Neural cell (in vitro differentiated cells): Measurements from ENCODE around the gene ARHGEF39. TPM values are rescaled to one million over a fixed set of nuclear protein-coding genes. Genes with fewer than 3 reads are reported as not detected.
A peak's percentile ranks its signal among the peaks of the same experiment; 100 is the strongest.

Experiments used
- H2AFZ ChIP-seq: fragments of 200-600, 300-800 bp; sonication (generic), shearing (Covaris generic); 2 replicates; pipeline ENCODE4 v1.6.0; 2014; ENCODE audit warnings: low read depth, mild to moderate bottlenecking, antibody characterized with exemption, low read length, moderate library complexity
- H3F3A ChIP-seq: fragments of 200-600 bp; shearing (Covaris generic); 2 replicates; pipeline ENCODE4 v1.6.1; 2016; ENCODE audit warnings: mild to moderate bottlenecking, moderate library complexity, mixed read lengths, antibody characterized with exemption, low read length; ENCODE audit not compliant: insufficient read depth, poor library complexity, severe bottlenecking
- H3K27ac ChIP-seq: fragments of 200-600, 300-800 bp; sonication (generic), shearing (Covaris generic); 2 replicates; pipeline ENCODE4 v1.5.1; 2014; ENCODE audit warnings: mild to moderate bottlenecking, low read length, moderate library complexity
- H3K27me3 ChIP-seq: fragments of 300-800, 200-600 bp; sonication (generic), shearing (Covaris generic); 2 replicates; pipeline ENCODE4 v1.6.0; 2014; ENCODE audit warnings: mild to moderate bottlenecking, low read depth, low read length, moderate library complexity; ENCODE audit not compliant: insufficient read depth
- H3K36me3 ChIP-seq: fragments of 300-800, 200-600 bp; sonication (generic), shearing (Covaris generic); 2 replicates; pipeline ENCODE4 v1.5.1; 2014; ENCODE audit warnings: mild to moderate bottlenecking, antibody characterized with exemption, low read length, moderate library complexity; ENCODE audit not compliant: insufficient read depth
- H3K4me2 ChIP-seq: fragments of 300-800, 200-600 bp; sonication (generic), shearing (Covaris generic); 2 replicates; pipeline ENCODE4 v1.6.0; 2014; ENCODE audit warnings: mild to moderate bottlenecking, low read length
- H3K4me3 ChIP-seq: fragments of 300-800, 200-600 bp; sonication (generic), shearing (Covaris generic); 2 replicates; pipeline ENCODE4 v1.5.1; 2014; ENCODE audit warnings: mild to moderate bottlenecking, low read length, moderate library complexity
- H3K79me2 ChIP-seq: fragments of 200-600 bp; shearing (Covaris generic); replicated peaks from 2 replicates; pipeline ENCODE4 v1.6.0; 2014; ENCODE audit warnings: mild to moderate bottlenecking, low read length, moderate library complexity; ENCODE audit not compliant: insufficient read depth
- H3K9ac ChIP-seq: fragments of 300-800, 200-600 bp; sonication (generic), shearing (Covaris generic); 2 replicates; pipeline ENCODE4 v1.6.1; 2016; ENCODE audit warnings: mild to moderate bottlenecking, low read length, mixed read lengths
- H3K9me2 ChIP-seq: fragments of 200-600 bp; shearing (Covaris generic); 2 replicates; pipeline ENCODE4 v1.6.1; 2016; ENCODE audit warnings: mild to moderate bottlenecking, low read length, mixed read lengths; ENCODE audit not compliant: insufficient read depth
- H3K9me3 ChIP-seq: fragments of 200-600, 300-800 bp; sonication (generic), shearing (Covaris generic); 2 replicates; pipeline ENCODE4 v1.6.1; 2016; ENCODE audit warnings: mild to moderate bottlenecking, mixed run types, low read length, moderate library complexity, mixed read lengths
- H4K20me1 ChIP-seq: fragments of 200-600 bp; shearing (Covaris generic); 2 replicates; pipeline ENCODE4 v1.6.1; 2016; ENCODE audit warnings: mild to moderate bottlenecking, mixed run types; ENCODE audit not compliant: insufficient read depth
- EP300 ChIP-seq: fragments of 450-650 bp; conservative IDR thresholded peaks from 2 replicates; pipeline ENCODE4 v1.6.1; 2014; ENCODE audit warnings: antibody characterized with exemption, mild to moderate bottlenecking, moderate library complexity; ENCODE audit not compliant: poor library complexity, severe bottlenecking
- EZH2 ChIP-seq: fragments of 200-600, 300-800 bp; shearing (Covaris generic), sonication (generic); IDR thresholded peaks from 2 replicates; pipeline ENCODE4 v1.6.1; 2014; ENCODE audit warnings: antibody characterized with exemption, low read length, borderline replicate concordance, mild to moderate bottlenecking; ENCODE audit not compliant: insufficient read depth, poor library complexity, severe bottlenecking
- MXI1 ChIP-seq: fragments of 450-650 bp; conservative IDR thresholded peaks from 2 replicates; pipeline ENCODE4 v1.6.1; 2014; ENCODE audit warnings: antibody characterized with exemption, mild to moderate bottlenecking; ENCODE audit not compliant: poor library complexity, severe bottlenecking
- POLR2AphosphoS5 ChIP-seq: IDR thresholded peaks from 2 replicates; pipeline ENCODE4 v1.6.1; 2012
- RAD21 ChIP-seq: fragments of 450-650 bp; conservative IDR thresholded peaks from 2 replicates; pipeline ENCODE4 v1.6.1; 2014; ENCODE audit warnings: antibody characterized with exemption, mild to moderate bottlenecking, moderate library complexity
- TAF1 ChIP-seq: IDR thresholded peaks from 2 replicates; pipeline ENCODE4 v1.6.1; 2012; ENCODE audit warnings: low read depth
- polyA plus RNA-seq: library from polyadenylated mRNA; depleted of rRNA; stranded (reverse); fragments of >200 nt; gene quantifications from 2 replicates; pipeline ENCODE4 v1.2.3, GENCODE V29; 2014
- small RNA-seq, 3 experiments: library from RNA; depleted of rRNA; stranded (forward); fragments of <200 nt; gene quantifications; one replicate each; pipeline ENCODE3, GENCODE V24; 2012
- TF ChIP-seq, protein P1 (sequence below): fragments of 450-650 bp; IDR thresholded peaks from 2 replicates; pipeline ENCODE4 v1.5.1; 2014; ENCODE audit warnings: antibody characterized with exemption, mild to moderate bottlenecking, moderate library complexity; ENCODE audit not compliant: poor library complexity, severe bottlenecking

ARHGEF39 gene
- polyA plus RNA-seq, 1 donor from 2014 or later = 0.51 TPM

DNA sequence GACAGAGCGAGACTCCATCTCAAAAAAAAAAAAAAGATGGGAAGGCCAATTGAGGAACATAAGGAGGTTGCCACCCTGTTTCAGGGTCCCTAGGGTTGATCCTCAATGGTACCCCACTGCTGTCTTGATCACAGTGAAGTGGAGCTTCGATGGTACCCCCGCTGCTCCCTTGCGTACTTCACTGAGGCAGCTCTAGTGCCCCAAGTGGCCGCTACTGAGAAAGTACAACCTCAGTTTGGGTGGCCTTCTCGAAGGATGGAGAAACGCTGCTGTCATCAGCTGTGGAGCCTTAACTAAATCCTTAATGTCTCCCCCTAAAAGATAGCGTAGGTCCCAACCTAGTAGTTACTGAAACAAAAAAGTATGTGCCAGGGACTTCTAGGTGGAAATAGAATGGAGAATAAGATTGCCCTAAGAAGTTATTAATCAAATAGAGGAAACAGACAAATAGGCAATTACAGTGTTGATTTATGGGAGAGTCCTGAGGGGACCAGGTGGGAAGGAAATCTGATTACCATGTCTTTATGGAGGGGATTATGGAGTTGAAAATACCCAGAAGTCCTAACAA lies 53.7 kb downstream of the ARHGEF39 start:
- Histone ChIP-seq H3F3A (no peaks in the 10 kb centered on the region), H3K4me2 (no peak overlapping the region), H2AFZ (no peak overlapping the region), H3K9ac (no peak overlapping the region), H3K4me3 (no peak overlapping the region), H3K36me3 (peaks cover 4% of the 10 kb centered on the region), H3K79me2 (peaks cover 6% of the 10 kb centered on the region), H3K9me3 (no peaks in the 10 kb centered on the region), H3K27ac (no peak overlapping the region), H3K9me2 (no peaks in the 10 kb centered on the region), H4K20me1 (no peaks in the 10 kb centered on the region), H3K27me3 (peaks cover 17% of the 10 kb centered on the region)
- TF ChIP-seq RAD21 (peak; percentile 14), EZH2 (no peak)
- TF ChIP-seq, protein P1, sequence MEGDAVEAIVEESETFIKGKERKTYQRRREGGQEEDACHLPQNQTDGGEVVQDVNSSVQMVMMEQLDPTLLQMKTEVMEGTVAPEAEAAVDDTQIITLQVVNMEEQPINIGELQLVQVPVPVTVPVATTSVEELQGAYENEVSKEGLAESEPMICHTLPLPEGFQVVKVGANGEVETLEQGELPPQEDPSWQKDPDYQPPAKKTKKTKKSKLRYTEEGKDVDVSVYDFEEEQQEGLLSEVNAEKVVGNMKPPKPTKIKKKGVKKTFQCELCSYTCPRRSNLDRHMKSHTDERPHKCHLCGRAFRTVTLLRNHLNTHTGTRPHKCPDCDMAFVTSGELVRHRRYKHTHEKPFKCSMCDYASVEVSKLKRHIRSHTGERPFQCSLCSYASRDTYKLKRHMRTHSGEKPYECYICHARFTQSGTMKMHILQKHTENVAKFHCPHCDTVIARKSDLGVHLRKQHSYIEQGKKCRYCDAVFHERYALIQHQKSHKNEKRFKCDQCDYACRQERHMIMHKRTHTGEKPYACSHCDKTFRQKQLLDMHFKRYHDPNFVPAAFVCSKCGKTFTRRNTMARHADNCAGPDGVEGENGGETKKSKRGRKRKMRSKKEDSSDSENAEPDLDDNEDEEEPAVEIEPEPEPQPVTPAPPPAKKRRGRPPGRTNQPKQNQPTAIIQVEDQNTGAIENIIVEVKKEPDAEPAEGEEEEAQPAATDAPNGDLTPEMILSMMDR = peak; percentile 66

GRCh38 chr9:35609820-35610163 lies 55.2 kb downstream of the ARHGEF39 start:
- no peak overlapping the region for H3K27ac ChIP-seq
- peaks cover 13% of the 10 kb centered on the region for H3K79me2 ChIP-seq
- no peak overlapping the region for H3K9ac ChIP-seq
- no peak overlapping the region for H3K4me2 ChIP-seq
- no peak overlapping the region for H3K4me3 ChIP-seq
- no peaks in the 10 kb centered on the region for H3K9me2 ChIP-seq
- TF ChIP-seq TAF1 (no peak), POLR2AphosphoS5 (no peak), EP300 (no peak), MXI1 (no peak), RAD21 (no peak)
- TF ChIP-seq, protein P1 = no peak
- no peaks in the 10 kb centered on the region for H3F3A ChIP-seq
- H3K27me3 ChIP-seq = peaks cover 2% of the 10 kb centered on the region
- H4K20me1 ChIP-seq = no peaks in the 10 kb centered on the region
- peaks cover 4% of the 10 kb centered on the region for H3K36me3 ChIP-seq
- H3K9me3 ChIP-seq = no peaks in the 10 kb centered on the region
- no peak overlapping the region for H2AFZ ChIP-seq

Small RNA genes lying within 50 kb of the gene (small RNA-seq; reads per million reads assigned to genes)
- gene RMRP = 0 reads per million in 3 experiments
- gene RN7SL22P = 0 reads per million in 3 experiments

Other genes starting within 250 kb of the ARHGEF39 start
- 46.4 and 59.3 TPM in 2 replicates for gene RUSC2, start 175.1 kb downstream of the ARHGEF39 start, polyA plus RNA-seq
- 37.9 and 44.3 TPM in 2 replicates for gene TESK1, start 59.9 kb downstream of the ARHGEF39 start, polyA plus RNA-seq
- gene CD72, start 46.8 kb downstream of the ARHGEF39 start, polyA plus RNA-seq = not detected in 2 replicates
- gene SIT1, start 14.3 kb downstream of the ARHGEF39 start, polyA plus RNA-seq = not detected in 2 replicates
- gene RMRP, start 7.2 kb downstream of the ARHGEF39 start, polyA plus RNA-seq = 9,508 TPM in 1 of 2 replicates, not detected in the other
- gene CCDC107, start 6.9 kb downstream of the ARHGEF39 start, polyA plus RNA-seq = 41.4 and 44.4 TPM in 2 replicates
- not detected in 2 replicates for gene CA9, start 8.7 kb upstream of the ARHGEF39 start, polyA plus RNA-seq
- gene TPM2, start 24.7 kb upstream of the ARHGEF39 start, polyA plus RNA-seq = not detected in 2 replicates
- 7.1 and 9.0 TPM in 2 replicates for gene TLN1, start 67.0 kb upstream of the ARHGEF39 start, polyA plus RNA-seq
- gene CREB3, start 67.5 kb upstream of the ARHGEF39 start, polyA plus RNA-seq = 88.4 and 92.9 TPM in 2 replicates
- 102 and 113 TPM in 2 replicates for gene GBA2, start 84.0 kb upstream of the ARHGEF39 start, polyA plus RNA-seq
- 8.1 and 9.9 TPM in 2 replicates for gene RGP1, start 84.1 kb upstream of the ARHGEF39 start, polyA plus RNA-seq
- not detected in 2 replicates for gene MSMP, start 89.1 kb upstream of the ARHGEF39 start, polyA plus RNA-seq
- gene NPR2, start 126.4 kb upstream of the ARHGEF39 start, polyA plus RNA-seq = 3.1 and 9.6 TPM in 2 replicates
- 2.9 and 4.2 TPM in 2 replicates for gene SPAG8, start 147.1 kb upstream of the ARHGEF39 start, polyA plus RNA-seq
- 31.0 and 31.6 TPM in 2 replicates for gene HINT2, start 149.8 kb upstream of the ARHGEF39 start, polyA plus RNA-seq
- gene FAM221B, start 163.5 kb upstream of the ARHGEF39 start, polyA plus RNA-seq = 0.09 TPM in 1 of 2 replicates, not detected in the other
- gene TMEM8B, start 164.0 kb upstream of the ARHGEF39 start, polyA plus RNA-seq = 12.7 and 12.9 TPM in 2 replicates
- not detected in 2 replicates for gene OR13J1, start 205.2 kb upstream of the ARHGEF39 start, polyA plus RNA-seq
- 0.84 TPM in 1 of 2 replicates, not detected in the other for gene HRCT1, start 241.0 kb upstream of the ARHGEF39 start, polyA plus RNA-seq
- 0.35 TPM in 1 of 2 replicates, not detected in the other for gene SPAAR, start 244.3 kb upstream of the ARHGEF39 start, polyA plus RNA-seq